Testis (tissue), 3 donors: ENCODE results near the gene RABGAP1L. TPM values are rescaled to one million over a fixed set of nuclear protein-coding genes. Genes with fewer than 3 reads are reported as not detected.
A peak's percentile ranks its signal among the peaks of the same experiment; 100 is the strongest.

Experiments used
- DNase-seq: peaks from one replicate; pipeline ENCODE4 v3.0.0-alpha.2; 2019
- H3K27ac ChIP-seq, 2 donors: fragments of 200-600 bp; sonication (generic); one replicate each; pipeline ENCODE4 v1.5.1; 2019
- H3K27me3 ChIP-seq: fragments of 200-600 bp; sonication (generic); one replicate; pipeline ENCODE4 v1.5.1; 2019
- H3K36me3 ChIP-seq: fragments of 200-600 bp; sonication (generic); one replicate; pipeline ENCODE4 v1.5.1; 2017; ENCODE audit warnings: low read depth; ENCODE audit errors: missing control alignments
- H3K4me1 ChIP-seq: fragments of 200-600 bp; sonication (generic); one replicate; pipeline ENCODE4 v1.5.1; 2019
- H3K4me3 ChIP-seq, 2 donors: fragments of 200-600 bp; sonication (generic); one replicate each; pipeline ENCODE4 v1.5.1; 2017 to 2019
- H3K9me3 ChIP-seq: fragments of 200-600 bp; sonication (generic); one replicate; pipeline ENCODE4 v1.5.1; 2017
- POLR2A ChIP-seq: fragments of 450-650 bp; IDR thresholded peaks from one replicate; pipeline ENCODE4 v1.6.1; 2017; ENCODE audit warnings: antibody characterized with exemption, mild to moderate bottlenecking, moderate library complexity
- WGBS, 2 donors: methylation state at CpG; one replicate each; pipeline ENCODE4 v1.1.5; 2018; 5-methylcytosine and 5-hydroxymethylcytosine counted together
- intact Hi-C: fragments of 100-400 bp; cut with DNase I; formaldehyde crosslinking; loops from one replicate; pipeline ENCODE4 v1.15.1; 2023; ENCODE audit warnings: low total_unique reads
- polyA plus RNA-seq: library from polyadenylated mRNA; stranded (reverse); fragments of 350-450 nt; fragmentation: Illumina TruSeq; extraction: RNeasy Lipid Tissue Mini Kit (QIAGEN cat#74804); gene quantifications from one replicate; pipeline ENCODE4 v1.2.3, GENCODE V29; 2014; ENCODE audit warnings: low read depth, low replicate concordance; ENCODE audit not compliant: insufficient read depth
- total RNA-seq, 2 donors: library from RNA; depleted of rRNA; stranded (reverse); fragments of >200 nt; gene quantifications; one replicate each; pipeline ENCODE4 v1.2.3, GENCODE V29; 2016
- TF ChIP-seq, protein P1 (sequence below), 3 experiments: fragments of 450-650 bp in 2 of 3; fragments of 200-600 bp in 1 of 3; sonication (generic) in 1 of 3; IDR thresholded peaks; one replicate each; pipeline ENCODE4 v1.5.1; 2016 to 2019; ENCODE audit warnings: antibody characterized with exemption in 3 of 3, mild to moderate bottlenecking in 2 of 3, moderate library complexity in 1 of 3

RABGAP1L gene
- total and polyA plus RNA-seq, 3 donors from 2014 or later: 40.5 to 53.1 (median 49.5) TPM

DNA sequence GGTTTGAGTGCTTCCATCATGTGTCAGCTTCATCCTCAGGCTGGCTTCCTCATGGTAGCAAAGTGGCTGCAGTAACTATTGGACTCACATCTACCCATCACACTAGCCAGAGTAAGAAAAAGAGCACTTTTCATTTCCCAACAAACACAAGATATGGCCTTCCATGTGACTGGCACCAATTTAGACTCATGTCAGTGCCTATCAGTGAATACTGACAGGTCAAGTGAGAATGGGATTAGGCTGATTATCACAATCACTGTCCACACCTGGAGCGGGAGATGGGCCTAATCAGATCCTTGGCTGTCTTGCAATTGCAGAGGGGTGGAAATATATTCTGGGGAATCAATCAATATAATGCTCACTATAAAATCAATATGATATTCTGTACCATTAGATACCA lies 2.9 kb upstream of the RABGAP1L start:
- H3K27ac ChIP-seq: no peak overlapping the region
- DNase-seq: no peak
- H3K9me3 ChIP-seq: no peaks in the 10 kb centered on the region
- H3K36me3 ChIP-seq: no peaks in the 10 kb centered on the region
- no peaks in the 10 kb centered on the region for H3K27me3 ChIP-seq
- H3K4me1 ChIP-seq: no peaks in the 10 kb centered on the region
- TF ChIP-seq, protein P1, sequence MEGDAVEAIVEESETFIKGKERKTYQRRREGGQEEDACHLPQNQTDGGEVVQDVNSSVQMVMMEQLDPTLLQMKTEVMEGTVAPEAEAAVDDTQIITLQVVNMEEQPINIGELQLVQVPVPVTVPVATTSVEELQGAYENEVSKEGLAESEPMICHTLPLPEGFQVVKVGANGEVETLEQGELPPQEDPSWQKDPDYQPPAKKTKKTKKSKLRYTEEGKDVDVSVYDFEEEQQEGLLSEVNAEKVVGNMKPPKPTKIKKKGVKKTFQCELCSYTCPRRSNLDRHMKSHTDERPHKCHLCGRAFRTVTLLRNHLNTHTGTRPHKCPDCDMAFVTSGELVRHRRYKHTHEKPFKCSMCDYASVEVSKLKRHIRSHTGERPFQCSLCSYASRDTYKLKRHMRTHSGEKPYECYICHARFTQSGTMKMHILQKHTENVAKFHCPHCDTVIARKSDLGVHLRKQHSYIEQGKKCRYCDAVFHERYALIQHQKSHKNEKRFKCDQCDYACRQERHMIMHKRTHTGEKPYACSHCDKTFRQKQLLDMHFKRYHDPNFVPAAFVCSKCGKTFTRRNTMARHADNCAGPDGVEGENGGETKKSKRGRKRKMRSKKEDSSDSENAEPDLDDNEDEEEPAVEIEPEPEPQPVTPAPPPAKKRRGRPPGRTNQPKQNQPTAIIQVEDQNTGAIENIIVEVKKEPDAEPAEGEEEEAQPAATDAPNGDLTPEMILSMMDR (IDR thresholded peaks at IDR 0.05): no peak
- TF ChIP-seq POLR2A: no peak
- intact Hi-C loops: no loop called here
- WGBS, 2 donors: 89% methylated on average over 1 of the region's 1 CpG
- no peak overlapping the region for H3K4me3 ChIP-seq

DNA sequence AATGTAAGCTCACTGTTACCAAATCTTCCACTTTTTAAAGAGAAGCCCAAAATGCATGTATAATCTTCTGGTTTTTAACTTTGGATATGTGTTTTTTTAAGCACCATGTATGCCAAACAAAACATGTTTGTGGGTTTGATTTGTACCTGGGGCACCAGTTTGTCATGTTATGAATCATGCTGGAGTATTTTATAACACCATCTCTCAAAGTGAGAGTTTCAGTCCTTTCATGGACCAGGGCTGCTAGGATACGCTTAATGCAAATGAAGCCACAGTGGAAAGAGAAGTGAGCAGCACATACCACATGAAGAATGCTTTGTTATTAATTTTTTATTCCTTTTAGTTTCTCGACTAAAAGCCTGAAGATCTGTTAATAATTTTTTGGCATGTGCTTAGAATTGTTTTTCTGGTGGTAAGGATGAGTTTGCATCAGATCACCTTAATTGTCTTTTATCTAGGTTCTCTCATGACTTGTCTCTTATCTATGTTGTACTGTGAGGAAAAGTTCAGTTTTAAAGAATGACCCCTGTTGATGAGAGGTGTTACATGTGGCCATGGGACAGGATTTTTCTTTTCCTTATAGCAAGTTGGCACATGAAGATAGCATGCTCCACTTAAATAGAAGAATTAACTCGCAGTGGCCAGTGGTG lies 2.0 kb upstream of the RABGAP1L start:
- 75 to 83% methylated on average over 3 of the region's 3 CpGs for WGBS, 2 donors
- intact Hi-C loops: no loop called here
- no peak for TF ChIP-seq POLR2A
- TF ChIP-seq, protein P1 (IDR thresholded peaks at IDR 0.05): no peak

DNA sequence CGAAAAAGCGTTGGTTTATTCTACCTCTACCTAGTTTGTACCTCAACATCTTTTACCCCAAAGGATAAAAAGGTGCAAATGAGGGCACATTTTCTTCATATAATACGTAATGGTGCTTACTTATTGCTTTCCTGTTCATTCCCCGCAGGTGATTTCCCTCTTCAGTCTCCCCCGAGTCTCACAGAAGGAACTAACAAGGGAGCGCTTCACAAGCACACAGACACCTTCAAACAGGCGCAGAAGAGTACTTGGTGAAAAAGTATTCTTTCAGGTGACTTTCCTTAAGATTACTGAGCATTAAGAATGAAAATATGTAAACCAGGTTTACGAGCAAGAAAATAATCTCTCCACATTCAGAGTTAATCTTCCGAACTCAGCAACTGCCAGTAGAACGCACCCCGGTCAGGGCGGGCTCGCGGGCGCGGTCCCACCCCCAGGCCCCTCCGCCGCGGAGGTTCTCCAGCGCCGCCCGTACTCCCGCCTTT lies 511 bp upstream of the RABGAP1L start:
- H3K4me1 ChIP-seq: no peaks in the 10 kb centered on the region
- DNase-seq: no peak
- H3K27ac ChIP-seq: peak overlapping the region; percentile 69 to 91
- no peaks in the 10 kb centered on the region for H3K36me3 ChIP-seq
- no peaks in the 10 kb centered on the region for H3K27me3 ChIP-seq
- WGBS, 2 donors: 2% methylated on average over 23 of the region's 23 CpGs
- no peaks in the 10 kb centered on the region for H3K9me3 ChIP-seq
- TF ChIP-seq POLR2A: no peak
- TF ChIP-seq, protein P1 (IDR thresholded peaks at IDR 0.05): no peak
- intact Hi-C loops: no loop called here
- H3K4me3 ChIP-seq: peak overlapping the region; percentile 67 to 81

More for the DNA sequence above, 2.0 kb upstream of the RABGAP1L start:
- no peak overlapping the region for H3K4me3 ChIP-seq
- no peak for DNase-seq
- H3K36me3 ChIP-seq: no peaks in the 10 kb centered on the region
- H3K27me3 ChIP-seq: no peaks in the 10 kb centered on the region
- H3K9me3 ChIP-seq: no peaks in the 10 kb centered on the region
- H3K27ac ChIP-seq: no peak overlapping the region
- H3K4me1 ChIP-seq: no peaks in the 10 kb centered on the region

DNA sequence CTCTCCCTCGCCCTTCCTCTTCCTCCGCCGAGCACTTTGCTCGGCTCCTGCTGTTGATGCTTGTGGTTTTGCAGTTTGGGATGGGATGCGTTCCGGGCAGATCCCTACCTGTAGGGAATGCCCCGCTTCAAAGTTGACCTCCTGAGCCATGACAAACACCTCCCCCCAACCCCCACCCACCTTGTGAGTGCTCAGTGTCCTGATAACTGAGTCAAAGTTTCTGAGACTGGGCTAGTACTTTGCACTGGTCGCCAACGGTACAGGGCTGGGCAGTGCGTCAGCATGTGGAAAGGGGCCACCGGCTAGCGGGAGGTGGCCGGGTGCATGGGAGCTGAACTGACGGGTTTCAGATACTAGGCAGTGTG lies 771 bp downstream of the RABGAP1L start:
- Histone ChIP-seq H3K27ac (peak overlapping the region; percentile 84 to 91), H3K4me1 (no peaks in the 10 kb centered on the region), H3K4me3 (peak overlapping the region; percentile 67 to 81), H3K36me3 (no peaks in the 10 kb centered on the region), H3K9me3 (no peaks in the 10 kb centered on the region), H3K27me3 (no peaks in the 10 kb centered on the region)
- TF ChIP-seq POLR2A: no peak
- TF ChIP-seq, protein P1 (IDR thresholded peaks at IDR 0.05): no peak
- 0 to 1% methylated on average over 11 to 14 of the region's 14 CpGs for WGBS, 2 donors
- intact Hi-C loops: no loop called here
- peak; percentile 37 for DNase-seq

DNA sequence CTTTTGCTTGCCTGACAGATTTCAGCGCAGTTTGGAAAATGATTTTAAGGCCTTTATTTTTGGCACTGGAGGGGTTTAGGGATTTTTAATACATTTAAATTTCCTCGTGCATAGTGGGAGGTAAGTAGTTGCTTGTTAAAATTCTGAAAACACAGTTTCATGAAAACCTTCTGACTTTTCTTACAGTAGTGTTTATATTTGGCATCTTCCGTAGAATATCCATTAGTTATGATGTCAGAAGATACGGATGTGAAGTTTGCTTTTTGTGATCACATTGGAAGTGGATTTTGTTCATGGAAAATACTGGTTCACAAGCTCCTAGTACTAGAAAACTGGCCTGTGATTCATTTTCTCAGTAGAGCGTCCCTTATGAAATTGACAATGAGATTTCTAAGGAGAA lies 1.3 kb downstream of the RABGAP1L start:
- no peak overlapping the region for H3K27ac ChIP-seq
- 50 to 62% methylated on average over 5 of the region's 5 CpGs for WGBS, 2 donors
- TF ChIP-seq, protein P1 (IDR thresholded peaks at IDR 0.05): no peak
- TF ChIP-seq POLR2A: no peak
- H3K27me3 ChIP-seq: no peaks in the 10 kb centered on the region
- no peaks in the 10 kb centered on the region for H3K4me1 ChIP-seq
- no peaks in the 10 kb centered on the region for H3K9me3 ChIP-seq
- intact Hi-C loops: no loop called here
- H3K4me3 ChIP-seq: peak overlapping the region; percentile 67 to 81
- H3K36me3 ChIP-seq: no peaks in the 10 kb centered on the region
- no peak for DNase-seq
